ENCODE measurements around the gene ATP8B4. TPM values are rescaled to one million over a fixed set of nuclear protein-coding genes. Genes with fewer than 3 reads are reported as not detected.

ATP8B4 gene
- total and polyA plus RNA-seq, 12 donors: 2.1 to 23.9 (median 4.9) TPM

- intact Hi-C loops (cut with DNase I): no loop called here
- Histone ChIP-seq H3K27ac (no peak overlapping the region), H3K27me3 (no peaks in the 10 kb centered on the region), H3K9me3 (replicated peaks in 1 of 3) (no peaks in the 10 kb centered on the region), H3K36me3 (replicated peaks in 1 of 2) (no peaks in the 10 kb centered on the region), H3K4me3 (no peak overlapping the region), H3K4me1 (replicated peaks in 1 of 2) (no peaks in the 10 kb centered on the region)
- no peak for DNase-seq
- TF ChIP-seq CTCF (IDR thresholded peaks at IDR 0.05) (no peak), POLR2A (IDR thresholded peaks at IDR 0.05) (no peak)
Observed at GRCh38 chr15:50138391-50138790, 19.4 kb upstream of the ATP8B4 start.

- no peaks in the 10 kb centered on the region for H3K9me3 ChIP-seq (replicated peaks in 1 of 3)
- WGBS, 4 donors: 87 to 94% (median 90%) methylated on average over 2 of the region's 2 CpGs
- intact Hi-C loops (cut with DNase I): no loop called here
- peak overlapping the region in 2 of 5 donors; percentile 49 to 58 for H3K27ac ChIP-seq
- no peaks in the 10 kb centered on the region for H3K27me3 ChIP-seq
- no peak for DNase-seq
- no peak for TF ChIP-seq CTCF (IDR thresholded peaks at IDR 0.05)
- no peaks in the 10 kb centered on the region for H3K36me3 ChIP-seq (replicated peaks in 1 of 2)
- H3K4me3 ChIP-seq: no peak overlapping the region
- no peaks in the 10 kb centered on the region for H3K4me1 ChIP-seq (replicated peaks in 1 of 2)
Observed at GRCh38 chr15:50137893-50138292, 18.9 kb upstream of the ATP8B4 start.

GRCh38 chr15:50137330-50137761 is 18.3 kb upstream of the ATP8B4 start:
- Histone ChIP-seq H3K36me3 (replicated peaks in 1 of 2) (no peaks in the 10 kb centered on the region), H3K27ac (peak overlapping the region in 2 of 5 donors; percentile 49 to 58), H3K9me3 (replicated peaks in 1 of 3) (no peaks in the 10 kb centered on the region), H3K4me1 (replicated peaks in 1 of 2) (no peaks in the 10 kb centered on the region), H3K27me3 (no peaks in the 10 kb centered on the region), H3K4me3 (no peak overlapping the region)
- no peak for TF ChIP-seq CTCF (IDR thresholded peaks at IDR 0.05)
- peak in 1 of 2 donors; percentile 18 for TF ChIP-seq POLR2A (IDR thresholded peaks at IDR 0.05)
- peak; percentile 61 to 81 (median 72) for DNase-seq
- intact Hi-C loops (cut with DNase I): no loop called here
- 45 to 63% (median 49%) methylated on average over 7 of the region's 7 CpGs for WGBS, 4 donors

GRCh38 chr15:50135031-50135551 is 16.1 kb upstream of the ATP8B4 start:
- H3K27me3 ChIP-seq: no peaks in the 10 kb centered on the region
- no peak for DNase-seq
- WGBS, 4 donors: 61 to 73% (median 72%) methylated on average over 5 of the region's 5 CpGs
- H3K9me3 ChIP-seq (replicated peaks in 1 of 3): no peaks in the 10 kb centered on the region
- H3K4me1 ChIP-seq (replicated peaks in 1 of 2): no peaks in the 10 kb centered on the region
- H3K36me3 ChIP-seq (replicated peaks in 1 of 2): no peaks in the 10 kb centered on the region
- no peak for TF ChIP-seq POLR2A (IDR thresholded peaks at IDR 0.05)
- no peak for TF ChIP-seq CTCF (IDR thresholded peaks at IDR 0.05)
- H3K27ac ChIP-seq: peak overlapping the region in 3 of 5 donors; percentile 15 to 81 (median 29)
- intact Hi-C loops (cut with DNase I): no loop called here
- no peak overlapping the region for H3K4me3 ChIP-seq
